HG03442 (cell line): Measurements from ENCODE around the gene COL23A1.
"Not testable (repeated sequence)": the region's sequence is repeated elsewhere in the genome, so short reads cannot be mapped to it uniquely, and the experiment has no call there.

Source experiments
- ATAC-seq: cut with Tn5 transposase; IDR thresholded peaks from one replicate; pipeline ENCODE4 v1.9.1; 2021; ENCODE audit warnings: mild to moderate bottlenecking, moderate library complexity; ENCODE audit not compliant: unreplicated experiment

Gene COL23A1

DNA sequence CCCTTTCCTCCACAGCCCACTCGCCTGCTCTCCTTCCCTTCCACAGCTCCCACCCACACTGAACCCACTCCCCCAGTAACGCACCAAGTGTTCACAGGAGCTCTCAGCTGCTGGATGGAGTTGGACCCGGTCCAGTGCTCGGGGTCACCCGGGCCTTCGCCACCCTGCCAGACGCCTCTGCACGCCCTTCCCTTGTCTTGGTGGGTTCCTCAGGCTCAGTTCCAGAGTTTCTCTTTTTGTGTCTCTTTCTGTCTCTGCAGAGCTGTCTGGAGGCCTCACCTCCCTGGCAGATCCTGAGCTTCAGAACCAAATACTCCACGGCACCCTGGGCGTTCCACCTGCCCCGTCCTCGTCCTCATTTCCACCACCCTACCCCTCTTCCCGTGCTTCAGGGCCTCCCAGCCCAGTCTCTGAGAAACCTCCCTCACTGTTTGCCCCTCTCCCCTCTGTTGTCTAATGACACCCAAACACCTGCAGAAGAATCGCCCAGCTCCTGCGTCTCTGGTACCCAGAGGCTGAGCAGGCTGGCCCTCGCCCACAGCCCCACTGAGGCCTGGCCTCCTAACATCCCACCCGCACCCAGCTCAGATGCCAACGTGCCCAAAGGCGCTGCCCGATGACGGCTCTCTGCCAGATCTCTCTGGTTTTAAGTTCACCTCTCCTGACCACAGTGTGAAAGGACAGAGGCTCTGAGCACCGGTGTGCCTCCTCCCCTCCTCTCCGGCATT is 74.3 kb downstream of the COL23A1 start:
- no peak for ATAC-seq

DNA sequence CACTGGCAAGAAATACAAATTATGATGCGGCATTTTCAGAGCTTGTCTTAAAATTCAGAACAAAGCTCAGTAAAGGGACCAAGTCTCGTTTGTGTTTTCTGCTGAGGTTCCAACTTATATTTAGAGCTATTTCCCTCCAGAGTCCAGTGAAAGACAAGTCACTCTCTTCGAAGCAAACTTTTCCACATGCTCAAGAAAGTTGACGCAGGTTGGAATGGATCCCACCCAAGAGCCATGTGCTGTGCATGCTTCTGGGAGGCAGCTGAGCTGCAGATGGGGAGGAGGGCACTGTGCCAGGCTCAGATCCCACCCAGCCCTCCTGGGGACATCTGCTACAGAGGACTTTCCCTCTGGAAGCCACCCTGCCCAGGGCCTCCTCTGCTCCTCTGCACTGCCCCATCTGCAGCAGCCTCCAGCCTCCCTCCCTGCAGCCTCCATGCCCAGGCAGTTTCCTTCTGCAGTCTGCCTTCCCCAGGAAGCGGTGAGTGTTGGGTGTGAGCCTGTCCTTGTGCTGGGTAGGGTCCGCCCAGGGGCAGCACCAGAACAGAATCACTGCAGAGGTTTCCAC is 75.3 kb downstream of the COL23A1 start:
- no peak for ATAC-seq

DNA sequence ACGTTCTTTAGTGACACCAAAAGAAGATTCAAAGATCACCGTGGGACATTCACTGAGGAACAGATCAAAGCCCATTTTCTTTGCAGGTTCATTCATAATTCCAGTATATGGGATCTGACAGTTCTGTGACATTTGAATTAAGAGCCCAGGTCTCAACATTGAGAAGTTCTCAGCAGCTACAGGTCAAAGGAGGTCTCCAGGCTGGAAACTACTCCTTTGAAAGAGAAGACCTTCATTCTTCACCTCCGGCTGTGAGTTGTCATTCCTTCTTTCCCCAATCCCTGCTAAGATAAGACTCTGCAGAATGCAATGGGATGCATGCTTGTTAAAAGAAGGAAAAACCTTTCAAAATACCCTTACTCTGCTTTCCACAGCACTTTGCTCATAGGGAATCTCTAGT is 79.0 kb downstream of the COL23A1 start:
- ATAC-seq, result no peak

- ATAC-seq, result no peak
Observed at GRCh38 chr5:178509491-178510057, 80.6 kb downstream of the COL23A1 start.

- no peak for ATAC-seq
Observed at GRCh38 chr5:178507151-178507932, 82.9 kb downstream of the COL23A1 start.

- ATAC-seq, result no peak
Observed at GRCh38 chr5:178505639-178506407, 84.4 kb downstream of the COL23A1 start.

GRCh38 chr5:178504340-178504960 is 85.7 kb downstream of the COL23A1 start:
- no peak for ATAC-seq

DNA sequence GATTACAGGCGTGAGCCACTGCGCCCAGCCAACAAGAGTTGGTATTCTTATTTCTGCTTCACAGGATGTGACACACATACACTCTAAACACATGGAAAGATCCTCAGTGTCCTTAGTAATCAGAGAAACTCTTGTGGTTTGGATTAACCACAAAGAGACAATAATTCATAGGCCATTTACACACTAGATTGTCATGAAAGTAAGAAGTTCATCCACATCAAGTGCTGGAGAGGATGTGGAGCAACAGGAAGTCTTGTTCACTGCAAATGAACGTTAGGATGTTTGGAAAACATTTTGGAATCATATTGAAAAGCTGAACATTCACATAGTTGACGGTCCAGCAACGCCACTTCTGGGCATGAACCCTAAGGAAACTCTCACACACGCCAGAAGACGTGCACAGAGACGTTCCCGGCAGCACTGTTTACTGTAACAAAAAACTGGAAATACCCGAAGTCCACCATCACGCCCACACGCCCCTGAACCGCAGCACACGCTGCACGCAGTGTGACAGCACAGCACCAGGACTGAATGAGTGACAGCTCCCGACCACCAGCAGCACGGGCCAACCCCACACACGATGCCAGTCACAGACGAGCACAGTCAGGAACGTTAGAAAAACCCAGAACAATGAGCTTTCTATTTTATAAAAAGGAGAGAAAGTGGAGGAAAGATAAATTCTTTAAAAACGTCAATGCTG is 87.6 kb downstream of the COL23A1 start:
- ATAC-seq, result no peak

- ATAC-seq, result no peak
Observed at GRCh38 chr5:178499352-178499751, 90.8 kb downstream of the COL23A1 start.

GRCh38 chr5:178496642-178497041 is 93.6 kb downstream of the COL23A1 start:
- no peak for ATAC-seq

DNA sequence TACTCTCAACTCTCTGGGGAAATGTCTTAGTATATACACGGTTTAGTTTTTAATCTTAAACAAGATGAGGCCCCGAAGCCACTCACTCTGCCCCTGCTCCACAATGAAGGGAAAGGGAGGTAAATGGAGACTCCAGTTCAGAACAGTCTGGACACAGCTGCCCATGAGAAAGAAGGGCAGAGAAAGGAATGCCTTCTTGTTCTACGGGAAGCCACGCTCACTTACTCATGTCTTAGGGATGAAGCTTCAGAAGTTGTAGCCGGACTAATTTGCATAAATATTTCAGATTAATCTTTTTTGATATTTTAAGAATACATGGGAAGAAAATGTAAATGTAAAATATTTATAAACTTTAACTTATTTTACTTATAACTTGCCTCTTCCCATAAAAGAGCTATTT is 94.0 kb downstream of the COL23A1 start:
- no peak for ATAC-seq

DNA sequence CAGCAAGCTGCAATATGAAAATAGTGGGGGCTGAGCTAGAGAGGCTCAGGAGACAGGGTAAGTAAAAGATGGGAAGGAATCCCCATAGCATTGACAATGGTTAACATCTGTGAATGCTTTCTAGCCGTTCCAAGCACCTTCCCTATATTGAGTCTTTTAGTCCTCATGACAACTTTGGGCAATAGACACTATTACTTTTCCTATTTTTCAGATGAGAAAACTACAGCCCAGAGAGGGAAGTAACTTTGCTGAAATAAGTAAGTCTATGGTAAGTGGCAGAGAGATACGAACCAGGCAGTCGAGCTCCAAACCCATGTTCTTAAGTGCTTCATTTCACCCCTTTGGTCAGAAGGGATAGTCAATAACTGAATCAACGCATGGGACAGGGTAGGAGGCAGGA is 94.5 kb downstream of the COL23A1 start:
- no peak for ATAC-seq

DNA sequence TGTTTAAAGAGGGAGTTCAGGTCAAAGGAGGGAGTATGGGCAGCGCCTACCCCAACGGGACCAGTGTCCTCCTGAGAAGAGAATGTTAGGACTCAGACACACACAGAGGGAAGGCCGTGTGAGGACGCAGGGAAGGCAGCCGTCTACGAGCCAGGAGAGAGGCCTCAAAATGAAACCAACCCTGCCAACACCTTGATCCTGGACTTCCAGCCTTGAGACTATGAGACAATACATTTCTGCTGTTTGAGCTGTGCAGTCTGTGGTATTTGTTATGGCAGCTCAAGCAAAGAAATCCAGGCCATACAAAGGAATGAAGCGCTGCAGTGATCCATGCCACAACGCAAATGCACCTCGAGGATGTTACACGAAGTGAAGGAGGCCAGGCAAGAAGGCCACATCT is 97.9 kb downstream of the COL23A1 start:
- ATAC-seq, result no peak

GRCh38 chr5:178490935-178491652 is 99.1 kb downstream of the COL23A1 start:
- no peak for ATAC-seq

GRCh38 chr5:178489271-178489976 is 100.8 kb downstream of the COL23A1 start:
- ATAC-seq, result no peak

DNA sequence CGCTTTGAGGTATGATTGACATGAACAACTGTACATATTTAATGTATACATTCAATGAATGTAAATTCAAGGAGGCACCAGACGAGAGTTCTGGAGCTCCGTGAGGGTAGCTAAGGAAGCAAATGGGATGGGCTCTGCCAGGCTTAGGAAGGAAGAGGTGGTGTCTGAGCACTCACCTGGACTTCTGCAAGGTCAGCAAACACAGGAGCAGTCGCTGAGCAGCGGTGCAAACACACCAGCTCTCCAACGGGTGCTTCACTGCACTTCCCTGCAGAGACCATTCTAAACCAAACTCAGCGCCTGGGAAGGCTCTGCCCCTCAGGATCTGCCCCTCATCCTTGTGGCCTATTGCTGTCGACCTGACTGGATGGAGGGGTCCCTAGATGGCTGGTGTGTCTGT is 101.5 kb downstream of the COL23A1 start:
- ATAC-seq, result no peak

DNA sequence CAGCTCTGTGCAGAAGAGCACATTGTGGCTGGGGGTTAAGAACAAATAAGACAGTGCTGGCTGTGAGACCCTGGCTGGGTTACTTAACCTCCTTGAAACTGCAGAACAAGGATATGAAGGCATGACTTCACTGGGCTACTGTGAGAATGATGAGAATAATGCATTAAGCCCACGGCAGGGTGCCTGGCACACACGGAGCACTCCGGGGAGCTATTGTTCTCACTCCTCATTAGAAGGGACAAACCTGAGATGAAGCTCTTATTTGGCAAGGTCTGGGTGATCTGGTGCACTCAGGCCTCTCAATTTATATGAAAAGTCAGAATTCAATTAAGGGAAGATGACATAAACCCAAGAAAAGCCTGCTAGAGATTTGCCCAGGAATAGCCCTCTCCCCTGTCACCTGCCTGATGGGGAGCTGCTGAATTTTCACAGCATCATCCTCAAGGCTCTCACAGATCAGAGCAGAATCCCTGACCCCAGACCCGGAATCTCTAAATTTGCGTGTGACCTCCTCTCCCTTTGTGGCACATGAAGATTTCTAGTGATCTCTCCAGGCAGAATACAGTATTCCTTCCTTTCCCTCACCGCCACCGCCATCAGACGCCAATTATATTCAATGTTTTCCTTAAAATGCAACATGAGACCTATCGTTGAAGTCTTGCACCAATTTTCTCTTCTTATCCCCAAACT is 102.1 kb downstream of the COL23A1 start:
- no peak for ATAC-seq

- not testable (repeated sequence) for ATAC-seq
Observed at GRCh38 chr5:178486878-178487512, 103.2 kb downstream of the COL23A1 start.
